Measurements from ENCODE around the gene ANKRD61. TPM values are rescaled to one million over a fixed set of nuclear protein-coding genes. Genes with fewer than 3 reads are reported as not detected.

ANKRD61 gene
- total RNA-seq, 2 donors from 2014 or later: not detected

- intact Hi-C loops (cut with DNase I): no loop called here
- H3K4me3 ChIP-seq: no peak overlapping the region
- H3K27ac ChIP-seq: peak overlapping the region; percentile 84
- H3K27me3 ChIP-seq: no peaks in the 10 kb centered on the region
- no peak overlapping the region for H3K9ac ChIP-seq (ENCODE audit: low read depth in 2 of 2, low read length in 2 of 2)
- H3K4me1 ChIP-seq: peaks cover 7% of the 10 kb centered on the region
- no peaks in the 10 kb centered on the region for H3K9me3 ChIP-seq
- H3K36me3 ChIP-seq: peaks cover under 1% of the 10 kb centered on the region
- no peak for DNase-seq
- TF ChIP-seq CTCF (IDR thresholded peaks at IDR 0.05): no peak
Observed at GRCh38 chr7:6028563-6028962, 2.6 kb upstream of the ANKRD61 start.

- Histone ChIP-seq H3K36me3 (peaks cover under 1% of the 10 kb centered on the region), H3K27me3 (no peaks in the 10 kb centered on the region), H3K9ac (ENCODE audit: low read depth in 2 of 2, low read length in 2 of 2) (no peak overlapping the region), H3K27ac (no peak overlapping the region), H3K4me1 (peaks cover 7% of the 10 kb centered on the region), H3K4me3 (no peak overlapping the region), H3K9me3 (no peaks in the 10 kb centered on the region)
- no peak for TF ChIP-seq CTCF (IDR thresholded peaks at IDR 0.05)
- intact Hi-C loops (cut with DNase I): no loop called here
- no peak for DNase-seq
Observed at GRCh38 chr7:6031567-6031966, 391 bp downstream of the ANKRD61 start.

- no peak for DNase-seq
- H3K9ac ChIP-seq (ENCODE audit: low read depth in 2 of 2, low read length in 2 of 2): no peak overlapping the region
- intact Hi-C loops (cut with DNase I): no loop called here
Observed at GRCh38 chr7:6032167-6032566, 991 bp downstream of the ANKRD61 start.

GRCh38 chr7:6032641-6033040 is 1.5 kb downstream of the ANKRD61 start:
- Histone ChIP-seq H3K9ac (ENCODE audit: low read depth in 2 of 2, low read length in 2 of 2) (no peak overlapping the region), H3K36me3 (peaks cover 6% of the 10 kb centered on the region)
- intact Hi-C loops (cut with DNase I): no loop called here

More at GRCh38 chr7:6032167-6032566, 991 bp downstream of the ANKRD61 start:
- no peaks in the 10 kb centered on the region for H3K27me3 ChIP-seq
- TF ChIP-seq CTCF (IDR thresholded peaks at IDR 0.05): no peak
- no peak overlapping the region for H3K27ac ChIP-seq
- H3K4me1 ChIP-seq: peaks cover 1% of the 10 kb centered on the region
- no peak overlapping the region for H3K4me3 ChIP-seq
- peaks cover 6% of the 10 kb centered on the region for H3K36me3 ChIP-seq
- H3K9me3 ChIP-seq: no peaks in the 10 kb centered on the region

GRCh38 chr7:6035165-6035564 is 4.0 kb downstream of the ANKRD61 start:
- intact Hi-C loops (cut with DNase I): no loop called here
- no peak for DNase-seq
- H3K9me3 ChIP-seq: no peaks in the 10 kb centered on the region
- no peak overlapping the region for H3K9ac ChIP-seq (ENCODE audit: low read depth in 2 of 2, low read length in 2 of 2)
- TF ChIP-seq CTCF (IDR thresholded peaks at IDR 0.05): no peak
- H3K27ac ChIP-seq: no peak overlapping the region
- H3K4me1 ChIP-seq: no peaks in the 10 kb centered on the region
- peaks cover 11% of the 10 kb centered on the region for H3K36me3 ChIP-seq
- no peak overlapping the region for H3K4me3 ChIP-seq
- no peaks in the 10 kb centered on the region for H3K27me3 ChIP-seq

More at GRCh38 chr7:6032641-6033040, 1.5 kb downstream of the ANKRD61 start:
- H3K27me3 ChIP-seq: no peaks in the 10 kb centered on the region
- H3K27ac ChIP-seq: no peak overlapping the region
- no peak for DNase-seq
- TF ChIP-seq CTCF (IDR thresholded peaks at IDR 0.05): no peak
- no peaks in the 10 kb centered on the region for H3K4me1 ChIP-seq
- H3K9me3 ChIP-seq: no peaks in the 10 kb centered on the region
- H3K4me3 ChIP-seq: no peak overlapping the region

Measured in colonic mucosa (tissue), 4 donors.